ENCODE measurements around the gene GALNTL6. TPM values are rescaled to one million over a fixed set of nuclear protein-coding genes. Genes with fewer than 3 reads are reported as not detected.
"Not testable (repeated sequence)": the region's sequence is repeated elsewhere in the genome, so short reads cannot be mapped to it uniquely, and the experiment has no call there.

The GALNTL6 gene
- total and polyA plus RNA-seq, 2 donors (not counting 3 experiments of a cell fraction or from before 2014, with no cell fraction given), result not detected

DNA sequence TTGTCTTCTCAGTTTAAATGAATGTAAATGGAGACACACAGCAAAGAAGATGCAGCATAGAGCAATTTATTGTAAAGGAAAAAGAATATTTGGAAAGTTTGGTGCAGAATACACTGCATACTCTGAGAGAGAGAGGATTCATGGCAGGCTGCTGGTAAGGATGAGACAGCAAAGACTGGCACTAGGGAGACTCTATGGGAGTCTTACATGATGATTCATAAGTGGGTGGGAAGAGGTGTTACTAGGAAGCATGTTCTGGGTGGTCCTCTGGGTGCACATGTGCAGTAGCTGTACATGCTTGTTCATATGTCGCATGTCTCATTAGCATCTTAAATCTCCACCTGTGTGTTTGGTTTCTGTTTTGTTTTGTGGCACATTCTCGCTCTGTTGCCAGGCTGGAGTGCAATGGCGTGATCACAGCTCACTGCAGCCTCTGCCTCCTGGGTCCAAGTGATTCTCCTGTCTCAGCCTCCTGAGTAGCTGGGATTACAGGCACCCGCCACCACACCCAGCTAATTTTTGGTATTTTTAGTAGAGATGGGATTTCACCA is 1164.4 kb downstream of the GALNTL6 start:
- H3K27ac ChIP-seq (ENCODE audit: insufficient read depth, low read depth, low read length); H3K4me3 ChIP-seq (replicated peaks in 1 of 3; ENCODE audit: insufficient read depth in 1 of 3, low read depth in 1 of 3, low read length in 3 of 3); H3K9me1 ChIP-seq (replicated peaks; ENCODE audit: control insufficient read depth, extremely low read depth, insufficient read depth, low read length); DNase-seq (ENCODE audit: low read depth, low spot score); H3K79me2 ChIP-seq (ENCODE audit: control insufficient read depth, insufficient read depth, low read length); H3K9ac ChIP-seq (replicated peaks; ENCODE audit: extremely low read depth, insufficient read depth, low read length); H3K9me3 ChIP-seq (replicated peaks; ENCODE audit: control insufficient read depth, insufficient read depth, low read length); H3K4me1 ChIP-seq (ENCODE audit: control insufficient read depth, extremely low read depth, insufficient read depth, low read length); dilution Hi-C loops (cut with MboI; ENCODE audit: extremely low pct_ligation_motif_present, low sequenced_read_pairs); H2AFZ ChIP-seq (ENCODE audit: low read depth, low read length); H4K20me1 ChIP-seq (replicated peaks; ENCODE audit: control insufficient read depth, extremely low read depth, insufficient read depth, low read length); H3K27me3 ChIP-seq (ENCODE audit: control insufficient read depth in 2 of 2, insufficient read depth in 2 of 2, low read length in 2 of 2); H3K4me2 ChIP-seq (ENCODE audit: insufficient read depth, low read length); intact Hi-C loops (cut with micrococcal nuclease); BruUV-seq (replicated peaks); H3K36me3 ChIP-seq (ENCODE audit: control insufficient read depth in 2 of 2, extremely low read depth in 1 of 2, insufficient read depth in 2 of 2, low read length in 2 of 2); POLR2A ChIA-PET; FAIRE-seq: not testable (repeated sequence)
- CTCF ChIA-PET, result interaction anchor here (1.8 kb wide), 1 partner anchor 36 kb away, joined by 8 read pairs; no protein-coding TSS in a partner anchor

DNA sequence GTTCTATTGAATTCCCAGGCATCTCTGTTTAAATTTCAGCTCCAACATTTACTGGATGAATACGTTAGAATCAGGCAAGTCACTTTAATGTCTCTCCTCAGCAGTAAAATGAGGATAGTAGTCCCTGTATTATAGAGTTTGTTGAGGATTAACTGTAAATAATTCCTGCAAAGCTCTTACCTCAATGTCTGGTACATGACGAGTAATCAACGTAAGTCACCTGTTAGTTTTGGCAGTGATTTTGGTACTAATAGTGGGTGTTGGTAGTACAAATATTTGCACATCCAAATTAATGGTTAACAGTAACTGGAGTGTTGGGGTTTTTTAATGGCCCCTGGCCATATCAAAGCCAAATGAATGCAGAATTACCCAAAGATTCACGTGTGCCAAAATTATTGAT is 1165.6 kb downstream of the GALNTL6 start:
- Histone ChIP-seq H3K9ac (replicated peaks; ENCODE audit: extremely low read depth, insufficient read depth, low read length) (no peak overlapping the region), H3K36me3 (ENCODE audit: control insufficient read depth in 2 of 2, extremely low read depth in 1 of 2, insufficient read depth in 2 of 2, low read length in 2 of 2) (no peaks in the 10 kb centered on the region), H3K27ac (ENCODE audit: insufficient read depth, low read depth, low read length) (no peak overlapping the region), H3K9me3 (replicated peaks; ENCODE audit: control insufficient read depth, insufficient read depth, low read length) (peaks cover 1% of the 10 kb centered on the region), H4K20me1 (replicated peaks; ENCODE audit: control insufficient read depth, extremely low read depth, insufficient read depth, low read length) (no peaks in the 10 kb centered on the region), H3K4me3 (replicated peaks in 1 of 3; ENCODE audit: insufficient read depth in 1 of 3, low read depth in 1 of 3, low read length in 3 of 3) (no peak overlapping the region), H3K27me3 (ENCODE audit: control insufficient read depth in 2 of 2, insufficient read depth in 2 of 2, low read length in 2 of 2) (no peaks in the 10 kb centered on the region), H3K79me2 (ENCODE audit: control insufficient read depth, insufficient read depth, low read length) (no peaks in the 10 kb centered on the region), H3K4me1 (ENCODE audit: control insufficient read depth, extremely low read depth, insufficient read depth, low read length) (peaks cover 13% of the 10 kb centered on the region), H3K4me2 (ENCODE audit: insufficient read depth, low read length) (no peak overlapping the region), H3K9me1 (replicated peaks; ENCODE audit: control insufficient read depth, extremely low read depth, insufficient read depth, low read length) (no peaks in the 10 kb centered on the region), H2AFZ (ENCODE audit: low read depth, low read length) (no peak overlapping the region)
- BruUV-seq (replicated peaks), result no TSS peak
- dilution Hi-C loops (cut with MboI; ENCODE audit: extremely low pct_ligation_motif_present, low sequenced_read_pairs) (no loop called here), intact Hi-C loops (cut with micrococcal nuclease) (no loop called here)
- TF ChIP-seq GATA2 (IDR thresholded peaks at IDR 0.05; ENCODE audit: insufficient read depth, insufficient read length, low read depth, low read length) (no peak), POLR2AphosphoS5 (IDR thresholded peaks at IDR 0.05; ENCODE audit: insufficient read depth, low read depth, low read length) (no peak)
- no peak for FAIRE-seq
- CTCF ChIA-PET, result interaction anchor here (1.5 to 1.8 kb wide), 2 partner anchors 34 to 279 kb away, joined by 3 to 8 read pairs; no protein-coding TSS in a partner anchor
- no peak for DNase-seq (ENCODE audit: low read depth, low spot score)
- POLR2A ChIA-PET, result no interaction called here

All from endothelial cell of umbilical vein (primary cell).